ENCODE measurements around the gene FAM98B.

GRCh38 chr15:38440353-38441129 lies 13.4 kb upstream of the FAM98B start:
- TF ChIP-seq ZNF671 (CRISPR knock-in tag; IDR thresholded peaks at IDR 0.05) (no peak), ATF3 (CRISPR knock-in tag; conservative IDR thresholded peaks at IDR 0.05) (no peak), CTCF (IDR thresholded peaks at IDR 0.05) (peak; percentile 91), FOXP1 (CRISPR knock-in tag; IDR thresholded peaks at IDR 0.05; ENCODE audit: borderline replicate concordance) (no peak), MAX (CRISPR knock-in tag; IDR thresholded peaks at IDR 0.05) (no peak)
